ENCODE measurements around the gene ATXN1L.
"Not testable (repeated sequence)": the region's sequence is repeated elsewhere in the genome, so short reads cannot be mapped to it uniquely, and the experiment has no call there.

Gene ATXN1L

GRCh38 chr16:71893888-71894228 lies 48.1 kb downstream of the ATXN1L start:
- DNase-seq (ENCODE audit: low read depth in 2 of 2) = no peak

DNA sequence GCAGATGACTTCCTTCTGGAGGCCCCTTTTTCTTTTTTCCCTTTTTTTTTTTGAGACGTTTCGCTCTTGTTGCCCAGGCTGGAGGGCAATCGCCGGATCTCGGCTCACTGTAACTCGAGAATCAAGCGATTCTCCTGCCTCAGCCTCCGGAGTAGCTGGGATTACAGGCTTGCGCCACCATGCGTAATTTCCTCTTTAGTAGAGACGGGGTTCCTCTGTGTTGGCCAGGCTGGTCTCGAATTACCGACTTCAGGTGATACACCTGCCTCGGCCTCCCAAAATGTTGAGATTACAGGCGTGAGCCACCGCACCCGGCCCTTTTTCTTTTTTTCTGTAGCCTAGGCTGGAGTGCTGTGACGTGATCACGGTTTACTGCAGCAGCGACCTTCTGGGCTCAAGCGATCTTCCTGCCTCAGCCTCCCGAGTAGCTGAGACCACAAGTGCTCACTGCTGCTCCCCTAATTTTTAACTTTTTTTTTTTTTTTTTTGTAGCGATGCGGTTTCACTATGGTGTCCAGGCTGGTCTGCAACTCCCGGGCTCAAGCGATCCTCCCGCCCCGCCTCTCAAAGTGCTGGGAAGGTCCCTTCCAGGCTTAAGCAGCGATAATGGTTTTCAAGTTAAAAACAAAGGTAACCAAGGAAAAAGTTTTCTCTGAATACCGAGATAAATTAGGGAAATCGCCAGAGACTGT lies 48.6 kb downstream of the ATXN1L start:
- peak in 1 of 2 donors; percentile 10 for DNase-seq (ENCODE audit: low read depth in 2 of 2)

GRCh38 chr16:71894921-71895678 lies 49.3 kb downstream of the ATXN1L start, which contains the start of gene IST1:
IST1 (plus strand) TSS chr16:71895531; CDS start chr16:71915641, 20,110 bp downstream.
- peak; percentile 96 to 97 for DNase-seq (ENCODE audit: low read depth in 2 of 2)

DNA sequence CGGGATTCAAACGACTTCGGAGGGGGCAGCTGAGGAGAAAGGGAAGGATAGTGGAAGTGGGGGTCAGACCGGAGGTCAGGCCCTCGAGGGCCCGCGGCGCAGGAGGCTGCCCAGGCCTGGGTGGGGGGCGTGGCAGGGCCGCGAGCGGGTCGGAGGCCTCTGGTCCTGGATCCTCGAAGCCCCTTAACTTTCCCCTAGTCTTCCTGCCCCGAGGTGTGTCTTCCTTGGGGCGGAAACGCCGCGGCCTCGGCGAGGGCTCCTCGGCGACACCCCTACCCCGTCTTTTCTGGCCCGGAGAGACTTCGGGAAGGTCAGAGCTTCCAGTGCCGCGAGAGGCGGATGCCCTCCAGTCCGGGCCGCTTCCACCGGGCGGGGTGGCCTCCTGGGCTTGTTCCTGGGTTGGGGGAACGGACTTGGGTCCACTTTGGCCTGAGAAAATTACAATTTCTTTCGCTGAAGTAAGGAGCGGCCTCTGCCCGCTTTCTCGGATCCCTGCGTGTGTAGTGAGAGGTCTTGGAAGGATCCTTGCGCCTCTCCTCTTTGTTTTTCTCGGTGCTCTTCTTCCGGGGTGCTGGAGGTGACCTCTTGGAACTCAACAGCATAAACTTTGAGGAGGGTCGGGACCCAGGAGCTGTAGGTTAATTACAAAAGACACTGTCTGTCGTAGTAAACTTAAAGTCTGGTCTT lies 50.0 kb downstream of the ATXN1L start:
- no peak for DNase-seq (ENCODE audit: low read depth in 2 of 2)

DNA sequence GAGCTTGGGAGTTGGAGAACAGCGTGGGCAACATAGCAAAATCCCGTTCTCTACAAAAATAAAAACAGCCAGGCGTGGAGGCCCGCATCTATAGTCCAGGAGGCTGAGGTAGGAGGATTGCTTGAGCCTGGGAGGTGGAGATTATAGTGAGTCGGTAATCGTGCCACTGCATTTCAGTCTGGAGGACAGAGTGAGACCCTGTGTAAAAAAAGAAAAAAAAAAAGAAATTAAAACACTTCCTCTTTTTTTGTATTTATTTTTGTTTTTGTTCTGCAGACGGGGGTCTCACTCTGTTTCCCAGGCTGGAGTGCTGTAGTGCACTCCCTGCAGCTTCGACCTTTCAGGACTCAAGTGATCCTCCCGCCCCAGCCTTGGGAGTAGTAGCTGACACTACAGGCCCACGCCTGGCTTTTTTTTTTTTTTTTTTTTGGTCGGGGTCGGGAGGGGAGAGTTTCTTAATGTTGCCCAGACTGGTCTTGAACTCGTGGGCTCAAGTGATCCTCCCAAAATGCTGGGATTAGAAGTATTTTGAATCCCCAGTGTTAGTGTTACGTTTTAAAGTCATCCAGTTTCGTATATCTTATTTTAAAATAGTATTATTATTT lies 51.1 kb downstream of the ATXN1L start:
- no peak for DNase-seq (ENCODE audit: low read depth in 2 of 2)

- DNase-seq (ENCODE audit: low read depth in 2 of 2) = no peak
Measured at GRCh38 chr16:71899171-71899570, 53.4 kb downstream of the ATXN1L start.

DNA sequence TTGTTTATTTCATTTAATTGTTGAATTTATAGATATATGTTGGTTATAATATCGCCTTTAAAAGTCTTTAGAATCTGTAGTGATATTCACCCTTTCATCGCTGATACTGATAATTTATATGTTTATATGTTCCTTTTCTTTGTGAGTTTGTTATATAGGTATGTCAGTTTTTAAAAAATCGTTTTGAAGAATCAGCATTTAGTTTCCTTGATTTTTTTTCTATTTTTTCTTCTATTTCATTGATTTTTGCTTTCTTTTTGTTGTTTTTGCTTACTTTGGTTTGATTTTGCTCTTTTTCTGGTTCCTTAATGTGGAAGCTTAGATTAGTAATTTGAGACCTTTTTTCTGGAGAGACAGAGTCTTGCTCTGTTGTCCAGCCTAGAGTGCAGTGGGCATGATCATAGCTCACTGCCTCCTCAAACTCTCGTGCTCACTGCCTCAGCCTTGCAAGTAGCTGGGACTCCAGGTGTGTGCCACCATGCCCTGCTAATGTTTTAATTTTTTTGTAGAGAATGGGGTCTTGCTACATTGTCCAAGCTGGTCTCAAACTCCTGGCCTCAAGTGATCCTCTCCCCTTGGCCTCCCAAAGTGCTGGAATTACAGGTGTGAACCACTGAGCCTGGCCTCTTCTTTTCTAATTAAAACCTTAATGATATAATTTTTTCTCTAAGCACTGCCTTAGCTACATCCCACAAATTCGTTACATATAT lies 57.0 kb downstream of the ATXN1L start:
- DNase-seq (ENCODE audit: low read depth in 2 of 2) = no peak

GRCh38 chr16:71903608-71904007 lies 57.8 kb downstream of the ATXN1L start:
- DNase-seq (ENCODE audit: low read depth in 2 of 2) = no peak

DNA sequence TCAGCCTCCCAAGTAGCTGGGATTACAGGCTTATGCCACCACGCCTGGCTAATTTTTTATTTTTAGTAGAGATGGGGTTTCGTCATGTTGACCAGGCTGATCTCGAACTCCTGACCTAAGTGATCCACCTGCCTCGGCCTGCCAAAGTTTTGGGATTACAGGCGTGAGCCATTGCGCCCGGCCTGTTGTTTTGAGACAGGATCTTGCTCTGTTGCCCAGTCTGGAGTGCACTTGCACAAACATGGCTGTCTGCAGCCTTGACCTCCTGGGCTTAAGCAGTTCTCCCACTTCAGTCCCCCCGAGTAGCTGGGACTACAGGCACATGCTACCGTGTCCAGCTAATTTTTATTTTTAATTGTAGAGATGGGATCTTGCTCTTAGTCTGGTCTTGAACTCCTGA lies 58.5 kb downstream of the ATXN1L start:
- no peak for DNase-seq (ENCODE audit: low read depth in 2 of 2)

- not testable (repeated sequence) for DNase-seq (ENCODE audit: low read depth in 2 of 2)
Measured at GRCh38 chr16:71905765-71906164, 60.0 kb downstream of the ATXN1L start.
